ENCODE data around the gene AGRP. TPM values are rescaled to one million over a fixed set of nuclear protein-coding genes. Genes with fewer than 3 reads are reported as not detected.
"Not testable (repeated sequence)": the region's sequence is repeated elsewhere in the genome, so short reads cannot be mapped to it uniquely, and the experiment has no call there.

AGRP gene
- total RNA-seq, 1 experiment from 2014 or later: not detected

DNA sequence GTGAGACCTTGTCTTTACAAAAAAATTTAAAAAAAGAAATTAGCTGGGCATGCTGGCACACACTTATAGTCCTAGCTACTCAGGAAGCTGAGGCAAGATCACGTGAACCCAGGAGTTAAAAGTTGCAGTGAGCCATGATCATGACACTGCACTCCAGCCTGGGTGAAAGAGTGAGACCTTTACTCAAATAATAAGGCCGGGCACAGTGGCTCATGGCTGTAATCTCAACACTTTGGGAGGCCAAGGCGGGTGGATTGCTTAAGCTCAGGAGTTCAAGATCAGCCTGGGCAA, 33.8 kb upstream of the AGRP start:
- H3K4me1 Mint-ChIP-seq (ENCODE audit: low read depth, unreplicated experiment): peaks cover 8% of the 10 kb centered on the region
- no TSS peak for BruUV-seq (replicated peaks)
- no peak overlapping the region for H3K4me3 Mint-ChIP-seq (ENCODE audit: low read depth, unreplicated experiment)
- CTCF ChIA-PET: no interaction called here
- intact Hi-C loops (cut with micrococcal nuclease; ENCODE audit: unreplicated experiment): no loop called here
- TF ChIP-seq, protein P1, sequence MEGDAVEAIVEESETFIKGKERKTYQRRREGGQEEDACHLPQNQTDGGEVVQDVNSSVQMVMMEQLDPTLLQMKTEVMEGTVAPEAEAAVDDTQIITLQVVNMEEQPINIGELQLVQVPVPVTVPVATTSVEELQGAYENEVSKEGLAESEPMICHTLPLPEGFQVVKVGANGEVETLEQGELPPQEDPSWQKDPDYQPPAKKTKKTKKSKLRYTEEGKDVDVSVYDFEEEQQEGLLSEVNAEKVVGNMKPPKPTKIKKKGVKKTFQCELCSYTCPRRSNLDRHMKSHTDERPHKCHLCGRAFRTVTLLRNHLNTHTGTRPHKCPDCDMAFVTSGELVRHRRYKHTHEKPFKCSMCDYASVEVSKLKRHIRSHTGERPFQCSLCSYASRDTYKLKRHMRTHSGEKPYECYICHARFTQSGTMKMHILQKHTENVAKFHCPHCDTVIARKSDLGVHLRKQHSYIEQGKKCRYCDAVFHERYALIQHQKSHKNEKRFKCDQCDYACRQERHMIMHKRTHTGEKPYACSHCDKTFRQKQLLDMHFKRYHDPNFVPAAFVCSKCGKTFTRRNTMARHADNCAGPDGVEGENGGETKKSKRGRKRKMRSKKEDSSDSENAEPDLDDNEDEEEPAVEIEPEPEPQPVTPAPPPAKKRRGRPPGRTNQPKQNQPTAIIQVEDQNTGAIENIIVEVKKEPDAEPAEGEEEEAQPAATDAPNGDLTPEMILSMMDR (IDR thresholded peaks at IDR 0.05; ENCODE audit: unreplicated experiment): no peak
- H3K27me3 Mint-ChIP-seq (ENCODE audit: unreplicated experiment): peaks cover 12% of the 10 kb centered on the region
- H3K27ac Mint-ChIP-seq (ENCODE audit: unreplicated experiment): no peak overlapping the region
- peaks cover 7% of the 10 kb centered on the region for H3K36me3 Mint-ChIP-seq (ENCODE audit: insufficient read depth, unreplicated experiment)
- H3K9me3 Mint-ChIP-seq (ENCODE audit: low read depth, unreplicated experiment): no peaks in the 10 kb centered on the region
- no peak for DNase-seq

DNA sequence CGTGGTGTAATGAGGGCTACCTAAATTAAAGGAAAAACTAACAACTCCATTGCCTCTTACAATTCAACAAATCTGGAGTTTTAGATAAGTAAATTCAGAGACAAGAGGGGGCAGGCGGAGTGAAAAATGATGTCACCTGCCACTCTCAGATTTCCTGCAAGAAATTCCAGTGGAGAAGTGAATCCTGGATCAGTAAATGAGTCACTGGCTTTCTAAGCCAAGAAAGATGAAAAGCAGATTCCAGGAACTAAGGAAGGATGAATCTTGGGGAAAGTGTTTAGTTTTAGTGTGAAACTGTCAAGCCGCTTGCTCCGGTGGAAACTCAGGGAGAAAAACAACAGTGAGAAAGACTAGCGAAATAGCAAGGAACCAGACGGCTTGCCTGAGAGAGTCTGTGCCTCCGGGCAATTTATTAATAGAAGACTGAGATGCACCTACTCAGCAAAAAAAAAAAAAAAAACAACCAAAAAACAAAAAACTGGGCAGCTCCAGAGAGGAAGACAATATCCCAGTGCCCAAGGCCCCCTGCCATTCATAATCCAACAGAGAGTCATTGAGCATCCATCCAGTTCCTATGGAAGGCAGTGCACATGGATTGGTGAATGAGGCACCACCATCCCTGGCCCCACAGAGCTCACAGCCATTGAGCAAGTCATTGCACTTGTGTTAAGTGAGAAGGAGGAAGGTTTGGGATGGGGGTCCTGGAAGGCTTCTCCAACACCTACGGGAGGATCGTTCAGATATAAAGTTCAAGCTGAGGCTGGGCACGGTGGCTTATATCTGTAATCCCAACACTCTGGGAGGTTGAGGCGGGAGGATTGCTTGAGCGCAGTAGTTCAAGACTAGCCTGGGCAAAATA, 33.2 kb upstream of the AGRP start:
- Mint-ChIP-seq H3K36me3 (ENCODE audit: insufficient read depth, unreplicated experiment) (peaks cover 7% of the 10 kb centered on the region), H3K27ac (ENCODE audit: unreplicated experiment) (no peak overlapping the region), H3K9me3 (ENCODE audit: low read depth, unreplicated experiment) (no peaks in the 10 kb centered on the region), H3K27me3 (ENCODE audit: unreplicated experiment) (peaks cover 12% of the 10 kb centered on the region), H3K4me1 (ENCODE audit: low read depth, unreplicated experiment) (peaks cover 8% of the 10 kb centered on the region), H3K4me3 (ENCODE audit: low read depth, unreplicated experiment) (no peak overlapping the region)
- TF ChIP-seq, protein P1 (IDR thresholded peaks at IDR 0.05; ENCODE audit: unreplicated experiment): no peak
- BruUV-seq (replicated peaks): no TSS peak
- CTCF ChIA-PET: interaction anchor here (1.5 kb wide), 1 partner anchor 22 kb away, joined by 3 read pairs; no protein-coding TSS in a partner anchor
- no peak for DNase-seq
- intact Hi-C loops (cut with micrococcal nuclease; ENCODE audit: unreplicated experiment): no loop called here

DNA sequence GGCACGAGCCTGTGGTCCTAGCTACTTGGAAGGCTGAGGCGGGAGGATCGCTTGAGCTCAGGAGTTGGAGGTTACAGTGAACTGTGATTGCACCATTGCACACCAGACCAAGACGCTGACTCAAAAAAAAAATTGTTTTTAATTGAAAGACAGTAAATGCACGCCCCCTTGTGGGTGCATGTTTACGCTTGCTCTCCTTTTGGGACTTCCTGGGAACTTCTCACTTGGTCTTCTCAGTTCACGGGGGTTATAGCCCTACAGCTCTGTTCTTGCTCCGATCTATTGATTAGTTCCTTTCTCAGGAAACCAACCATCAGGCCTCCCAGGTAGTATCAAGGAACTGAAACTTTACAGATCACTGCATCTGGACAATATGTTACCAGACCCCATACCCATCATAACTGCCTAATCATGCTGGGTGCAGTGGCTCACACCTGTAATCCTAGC, 31.1 kb upstream of the AGRP start:
- Mint-ChIP-seq H3K4me3 (ENCODE audit: low read depth, unreplicated experiment) (no peak overlapping the region), H3K27ac (ENCODE audit: unreplicated experiment) (no peak overlapping the region), H3K27me3 (ENCODE audit: unreplicated experiment) (peaks cover 7% of the 10 kb centered on the region), H3K36me3 (ENCODE audit: insufficient read depth, unreplicated experiment) (no peaks in the 10 kb centered on the region), H3K4me1 (ENCODE audit: low read depth, unreplicated experiment) (no peaks in the 10 kb centered on the region), H3K9me3 (ENCODE audit: low read depth, unreplicated experiment) (no peaks in the 10 kb centered on the region)
- no TSS peak for BruUV-seq (replicated peaks)
- CTCF ChIA-PET: interaction anchor here (0.6 to 2.2 kb wide), 9 partner anchors 12 to 254 kb away, joined by 3 to 17 read pairs (median 4); partner anchors contain the start of gene ATP6V0D1
- peak; percentile 85 for DNase-seq
- intact Hi-C loops (cut with micrococcal nuclease; ENCODE audit: unreplicated experiment): loop anchor here (1.0 to 2.0 kb wide), 2 partner anchors 20 to 560 kb away; no protein-coding TSS in a partner anchor
- TF ChIP-seq, protein P1 (IDR thresholded peaks at IDR 0.05; ENCODE audit: unreplicated experiment): peak; percentile 82

DNA sequence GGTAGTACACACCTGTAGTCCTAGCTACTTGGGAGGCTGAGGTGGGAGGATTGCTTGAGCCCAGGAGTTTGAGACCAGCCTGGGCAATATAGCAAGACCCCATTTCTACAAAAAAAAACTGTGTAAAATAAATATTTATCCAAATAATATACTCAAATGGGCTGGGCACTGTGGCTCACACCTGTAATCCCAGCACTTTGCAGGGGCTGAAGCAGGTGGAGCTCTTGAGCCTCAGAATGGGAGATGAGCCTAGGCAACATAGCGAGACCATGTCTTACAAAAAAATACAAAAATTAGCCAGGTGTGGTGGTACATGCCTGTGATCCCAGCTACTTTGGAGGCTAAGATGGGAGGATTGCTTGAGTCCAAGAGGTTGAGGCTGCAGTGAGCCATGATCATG, 30.5 kb upstream of the AGRP start:
- CTCF ChIA-PET: interaction anchor here (0.5 to 2.2 kb wide), 10 partner anchors 11 to 254 kb away, joined by 3 to 17 read pairs (median 4); partner anchors contain the start of gene ATP6V0D1
- H3K4me1 Mint-ChIP-seq (ENCODE audit: low read depth, unreplicated experiment); H3K27me3 Mint-ChIP-seq (ENCODE audit: unreplicated experiment); DNase-seq; H3K4me3 Mint-ChIP-seq (ENCODE audit: low read depth, unreplicated experiment); BruUV-seq (replicated peaks); H3K27ac Mint-ChIP-seq (ENCODE audit: unreplicated experiment); H3K9me3 Mint-ChIP-seq (ENCODE audit: low read depth, unreplicated experiment); H3K36me3 Mint-ChIP-seq (ENCODE audit: insufficient read depth, unreplicated experiment): not testable (repeated sequence)
- intact Hi-C loops (cut with micrococcal nuclease; ENCODE audit: unreplicated experiment): loop anchor here (1.0 to 2.0 kb wide), 2 partner anchors 20 to 559 kb away; no protein-coding TSS in a partner anchor

DNA sequence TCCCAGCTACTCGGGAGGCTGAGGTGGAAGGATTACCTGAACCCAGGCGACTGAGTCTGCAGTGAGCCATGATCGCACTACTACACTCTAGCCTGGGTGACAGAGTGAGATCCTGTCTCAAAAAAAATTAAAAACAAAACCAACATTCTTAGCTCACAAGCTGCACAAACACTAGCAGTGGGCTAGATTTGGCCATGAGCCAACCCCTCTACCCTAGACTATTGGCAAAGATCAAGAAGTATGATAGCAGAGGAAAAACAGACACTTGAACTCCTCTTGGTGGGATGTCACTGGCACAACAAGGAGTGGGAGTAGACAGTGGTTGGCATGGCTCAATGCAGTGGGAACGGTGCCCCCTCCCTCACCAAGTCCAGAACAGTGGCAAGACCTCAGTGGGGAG, 25.7 kb upstream of the AGRP start:
- H3K27ac Mint-ChIP-seq (ENCODE audit: unreplicated experiment): no peak overlapping the region
- DNase-seq: no peak
- H3K36me3 Mint-ChIP-seq (ENCODE audit: insufficient read depth, unreplicated experiment): no peaks in the 10 kb centered on the region
- TF ChIP-seq, protein P1 (IDR thresholded peaks at IDR 0.05; ENCODE audit: unreplicated experiment): no peak
- no peak overlapping the region for H3K4me3 Mint-ChIP-seq (ENCODE audit: low read depth, unreplicated experiment)
- BruUV-seq (replicated peaks): no TSS peak
- H3K27me3 Mint-ChIP-seq (ENCODE audit: unreplicated experiment): no peaks in the 10 kb centered on the region
- no peaks in the 10 kb centered on the region for H3K4me1 Mint-ChIP-seq (ENCODE audit: low read depth, unreplicated experiment)
- intact Hi-C loops (cut with micrococcal nuclease; ENCODE audit: unreplicated experiment): no loop called here
- CTCF ChIA-PET: interaction anchor here (0.6 kb wide), 1 partner anchor 416 kb away, joined by 6 read pairs; no protein-coding TSS in a partner anchor
- H3K9me3 Mint-ChIP-seq (ENCODE audit: low read depth, unreplicated experiment): no peaks in the 10 kb centered on the region

Measured in Calu3 (cell line).